GM21528 (cell line): Measurements from ENCODE around the gene TMCO6.
"Not testable (repeated sequence)": the region's sequence is repeated elsewhere in the genome, so short reads cannot be mapped to it uniquely, and the experiment has no call there.

Experiments used
- ATAC-seq: cut with Tn5 transposase; IDR thresholded peaks from one replicate; pipeline ENCODE4 v1.9.1; 2021; ENCODE audit warnings: mild to moderate bottlenecking, moderate library complexity; ENCODE audit not compliant: unreplicated experiment, low FRiP score

The TMCO6 gene

GRCh38 chr5:140628711-140629110 lies 10.5 kb upstream of the TMCO6 start:
- ATAC-seq: no peak

- ATAC-seq: no peak
These were observed 8.8 kb upstream of the TMCO6 start for GRCh38 chr5:140630292-140631035.

- no peak for ATAC-seq
These were observed 8.2 kb upstream of the TMCO6 start for GRCh38 chr5:140631036-140631417.

GRCh38 chr5:140631831-140632365 lies 7.4 kb upstream of the TMCO6 start:
- ATAC-seq: peak; percentile 52

GRCh38 chr5:140632366-140633020 lies 6.8 kb upstream of the TMCO6 start:
- peak; percentile 61 for ATAC-seq

- ATAC-seq: no peak
These were observed 6.2 kb upstream of the TMCO6 start, which contains the start of gene CD14 for GRCh38 chr5:140633021-140633471. CD14 (minus strand) TSS chr5:140633175; CDS start chr5:140633071, 104 bp downstream.

GRCh38 chr5:140633501-140633900 lies 5.8 kb upstream of the TMCO6 start:
- ATAC-seq: no peak

GRCh38 chr5:140634103-140634502 lies 5.1 kb upstream of the TMCO6 start:
- ATAC-seq: no peak

- ATAC-seq: no peak
These were observed 3.7 kb upstream of the TMCO6 start for GRCh38 chr5:140635291-140636257.

- ATAC-seq: no peak
These were observed 1.7 kb upstream of the TMCO6 start for GRCh38 chr5:140637371-140638100.

GRCh38 chr5:140638898-140639147 lies 428 bp upstream of the TMCO6 start:
- ATAC-seq: not testable (repeated sequence)

- ATAC-seq: no peak
These were observed 2.5 kb downstream of the TMCO6 start for GRCh38 chr5:140641716-140642115.

GRCh38 chr5:140642718-140643117 lies 3.5 kb downstream of the TMCO6 start:
- no peak for ATAC-seq

GRCh38 chr5:140647042-140647419 lies 7.8 kb downstream of the TMCO6 start:
- no peak for ATAC-seq

- ATAC-seq: no peak
These were observed 19.6 kb downstream of the TMCO6 start for GRCh38 chr5:140658870-140659269.

- ATAC-seq: not testable (repeated sequence)
These were observed 21.1 kb downstream of the TMCO6 start for GRCh38 chr5:140660371-140660770.

- ATAC-seq: no peak
These were observed 24.7 kb downstream of the TMCO6 start for GRCh38 chr5:140664030-140664358.

GRCh38 chr5:140664359-140665119 lies 25.3 kb downstream of the TMCO6 start, which contains the start of gene WDR55:
WDR55 (plus strand) TSS chr5:140664904; CDS start chr5:140664913, 9 bp downstream.
- peak; percentile 99 for ATAC-seq

GRCh38 chr5:140671035-140671434 lies 31.8 kb downstream of the TMCO6 start:
- ATAC-seq: not testable (repeated sequence)
